Measurements from ENCODE around the gene SOX13. TPM values are rescaled to one million over a fixed set of nuclear protein-coding genes. Genes with fewer than 3 reads are reported as not detected.
A peak's percentile ranks its signal among the peaks of the same experiment; 100 is the strongest.

The SOX13 gene
- total RNA-seq, 1 experiment from 2014 or later = 35.6 TPM

DNA sequence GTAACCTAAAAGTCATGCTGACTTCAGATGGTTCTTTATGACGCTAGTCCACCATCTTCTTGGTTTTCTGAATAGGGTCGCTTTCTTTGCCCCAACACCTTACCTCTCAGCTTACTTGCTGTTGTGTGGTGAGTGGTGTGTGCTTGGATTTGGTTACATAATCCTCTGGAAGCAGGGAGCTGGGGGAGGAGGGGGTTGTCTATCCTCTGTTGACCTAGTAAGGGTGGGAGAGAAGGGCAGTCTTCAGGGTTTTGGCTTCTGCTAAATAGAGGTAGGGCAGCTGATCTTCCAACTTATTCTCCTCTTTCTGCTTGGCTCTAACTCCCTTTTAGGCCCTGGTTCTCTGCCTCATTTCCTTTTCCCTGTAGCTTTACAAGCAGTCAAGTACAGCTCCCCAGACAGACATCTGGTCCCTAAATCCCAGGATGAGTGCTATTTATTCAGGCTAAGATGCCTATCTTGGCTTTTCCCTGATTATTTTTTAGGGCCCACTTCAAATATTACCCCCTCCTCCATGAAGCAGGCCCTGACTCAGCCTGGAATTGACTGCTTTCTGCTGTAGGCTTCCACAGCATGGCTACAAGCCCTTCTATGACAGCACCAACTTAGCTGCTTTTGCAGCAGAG lies 99.6 kb downstream of the SOX13 start (continued):
- TF ChIP-seq, protein P1, sequence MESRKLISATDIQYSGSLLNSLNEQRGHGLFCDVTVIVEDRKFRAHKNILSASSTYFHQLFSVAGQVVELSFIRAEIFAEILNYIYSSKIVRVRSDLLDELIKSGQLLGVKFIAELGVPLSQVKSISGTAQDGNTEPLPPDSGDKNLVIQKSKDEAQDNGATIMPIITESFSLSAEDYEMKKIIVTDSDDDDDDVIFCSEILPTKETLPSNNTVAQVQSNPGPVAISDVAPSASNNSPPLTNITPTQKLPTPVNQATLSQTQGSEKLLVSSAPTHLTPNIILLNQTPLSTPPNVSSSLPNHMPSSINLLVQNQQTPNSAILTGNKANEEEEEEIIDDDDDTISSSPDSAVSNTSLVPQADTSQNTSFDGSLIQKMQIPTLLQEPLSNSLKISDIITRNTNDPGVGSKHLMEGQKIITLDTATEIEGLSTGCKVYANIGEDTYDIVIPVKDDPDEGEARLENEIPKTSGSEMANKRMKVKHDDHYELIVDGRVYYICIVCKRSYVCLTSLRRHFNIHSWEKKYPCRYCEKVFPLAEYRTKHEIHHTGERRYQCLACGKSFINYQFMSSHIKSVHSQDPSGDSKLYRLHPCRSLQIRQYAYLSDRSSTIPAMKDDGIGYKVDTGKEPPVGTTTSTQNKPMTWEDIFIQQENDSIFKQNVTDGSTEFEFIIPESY (IDR thresholded peaks at IDR 0.05; ENCODE audit: extremely low read depth, insufficient replicate concordance, low read length) = no peak
- TF ChIP-seq RAD21 (IDR thresholded peaks at IDR 0.05; ENCODE audit: low read depth) (no peak), MAX (IDR thresholded peaks at IDR 0.05) (no peak)

- H4K20me1 ChIP-seq (ENCODE audit: insufficient read depth) = no peaks in the 10 kb centered on the region
- H3K79me2 ChIP-seq (ENCODE audit: insufficient read depth, low read length) = no peaks in the 10 kb centered on the region
- peaks cover 10 to 68% of the 10 kb centered on the region in 2 experiments; a peak in 3 of 4 replicates for H3K4me1 ChIP-seq (ENCODE audit: control insufficient read depth in 1 of 2, insufficient read depth in 2 of 2, low read length in 2 of 2)
- BruUV-seq (replicated peaks) = no TSS peak
- H3K4me2 ChIP-seq (ENCODE audit: low read length) = peak overlapping the region; percentile 47
- TF ChIP-seq EGR1 (IDR thresholded peaks at IDR 0.05; ENCODE audit: low read depth) (no peak), RAD21 (IDR thresholded peaks at IDR 0.05; ENCODE audit: low read depth) (no peak), FOSL1 (IDR thresholded peaks at IDR 0.05; ENCODE audit: low read depth) (peak; percentile 33; the same call in 1 of the 2 replicates), ZNF274 (IDR thresholded peaks at IDR 0.05; ENCODE audit: low read depth, low read length) (no peak), SIN3A (IDR thresholded peaks at IDR 0.05; ENCODE audit: low read depth) (no peak)
- POLR2A ChIA-PET = no interaction called here
- intact Hi-C loops (cut with micrococcal nuclease) = no loop called here
- ATAC-seq = no peak
- CTCF ChIA-PET = interaction anchor here (0.9 kb wide), 1 partner anchor 31 kb away, joined by 3 read pairs; no protein-coding TSS in a partner anchor
- H3K9me2 ChIP-seq (ENCODE audit: insufficient read depth) = no peaks in the 10 kb centered on the region
- H3K4me3 ChIP-seq (replicated peaks in 1 of 2; ENCODE audit: low read depth in 1 of 2, low read length in 2 of 2) = no peak overlapping the region
- no peak for DNase-seq (ENCODE audit: low read depth, low spot score)
- H3K9ac ChIP-seq (ENCODE audit: low read length) = no peak overlapping the region
- H3K27ac ChIP-seq (ENCODE audit: low read depth, low read length) = no peak overlapping the region
- H3K27me3 ChIP-seq (ENCODE audit: insufficient read depth, low read length) = no peaks in the 10 kb centered on the region
- H3K36me3 ChIP-seq (ENCODE audit: control insufficient read depth in 1 of 2, insufficient read depth in 2 of 2, low read length in 2 of 2) = no peaks in the 10 kb centered on the region
- H2AFZ ChIP-seq (ENCODE audit: low read depth, low read length, poor library complexity, severe bottlenecking) = no peak overlapping the region
- H3K9me3 ChIP-seq (ENCODE audit: control insufficient read depth in 1 of 2, insufficient read depth in 1 of 2, low read depth in 1 of 2, low read length in 2 of 2) = peaks cover 0 to 8% of the 10 kb centered on the region in 2 experiments; a peak in 1 of 4 replicates
- RAD21 ChIA-PET (ENCODE audit: low non-redundant PET in 1 of 2, low total read pairs in 2 of 2, uncharacterized antibody in 2 of 2, unreplicated experiment in 2 of 2) = no interaction called here
These were observed 102.0 kb downstream of the SOX13 start for GRCh38 chr1:204174958-204175357.
